C4-2B (cell line): ENCODE measurements around the gene FGFR1OP2.

Experiments used
- CTCF ChIP-seq: fragments of 450-650 bp; conservative IDR thresholded peaks from 2 replicates; pipeline ENCODE4 v1.5.1; 2017; ENCODE audit warnings: mild to moderate bottlenecking
- ZFX ChIP-seq: fragments of 450-650 bp; IDR thresholded peaks from 2 replicates; pipeline ENCODE4 v1.6.1; 2017

- no peak for TF ChIP-seq CTCF
- TF ChIP-seq ZFX: no peak
These were observed 65.4 kb downstream of the FGFR1OP2 start for GRCh38 chr12:27003421-27004381.
